ENCODE measurements around the gene SERINC4.
"Not testable (repeated sequence)": the region's sequence is repeated elsewhere in the genome, so short reads cannot be mapped to it uniquely, and the experiment has no call there.

The SERINC4 gene

GRCh38 chr15:43799945-43800285 lies at the start of gene SERINC4:
Gene SERINC4 (minus strand): TSS chr15:43800220. CDS start chr15:43799986, 234 bp downstream.
- DNase-seq, result no peak

GRCh38 chr15:43845421-43845820 lies 45.4 kb upstream of the SERINC4 start:
- DNase-seq, result no peak

- DNase-seq, result not testable (repeated sequence)
These were observed 32.5 kb upstream of the SERINC4 start for GRCh38 chr15:43832485-43832884.

- not testable (repeated sequence) for DNase-seq
These were observed 31.6 kb upstream of the SERINC4 start for GRCh38 chr15:43831519-43832052.

GRCh38 chr15:43830691-43831275 lies 30.8 kb upstream of the SERINC4 start:
- not testable (repeated sequence) for DNase-seq

- DNase-seq, result not testable (repeated sequence)
These were observed 30.0 kb upstream of the SERINC4 start for GRCh38 chr15:43829951-43830540.

- DNase-seq, result peak; percentile 11
These were observed 28.1 kb upstream of the SERINC4 start for GRCh38 chr15:43828061-43828657.

GRCh38 chr15:43826508-43827341 lies 26.7 kb upstream of the SERINC4 start, which contains the start of gene WDR76:
Gene WDR76 (plus strand): TSS chr15:43827002. CDS start chr15:43827033, 31 bp downstream.
- DNase-seq, result peak; percentile 89

- no peak for DNase-seq
These were observed 26.0 kb upstream of the SERINC4 start for GRCh38 chr15:43826029-43826507.

- not testable (repeated sequence) for DNase-seq
These were observed 25.3 kb upstream of the SERINC4 start for GRCh38 chr15:43825305-43825704.

- DNase-seq, result peak; percentile 98
These were observed 24.6 kb upstream of the SERINC4 start, which contains the start of gene MFAP1 for GRCh38 chr15:43824302-43825246. Gene MFAP1 (minus strand): TSS chr15:43824690. CDS start chr15:43824569, 121 bp downstream.

GRCh38 chr15:43821505-43821904 lies 21.5 kb upstream of the SERINC4 start:
- DNase-seq, result no peak

GRCh38 chr15:43815064-43815463 lies 15.0 kb upstream of the SERINC4 start:
- DNase-seq, result not testable (repeated sequence)

- peak; percentile 91 for DNase-seq
These were observed 9.1 kb upstream of the SERINC4 start for GRCh38 chr15:43808960-43809678.

GRCh38 chr15:43808435-43808950 lies 8.5 kb upstream of the SERINC4 start:
- no peak for DNase-seq

GRCh38 chr15:43802676-43803075 lies 2.7 kb upstream of the SERINC4 start:
- not testable (repeated sequence) for DNase-seq

GRCh38 chr15:43800286-43801141 lies 494 bp upstream of the SERINC4 start, which contains the start of gene HYPK:
Gene HYPK (plus strand): TSS chr15:43800599. CDS start chr15:43800623, 24 bp downstream.
- DNase-seq, result peak; percentile 86

GRCh38 chr15:43799209-43799944 lies 643 bp downstream of the SERINC4 start:
- no peak for DNase-seq

GRCh38 chr15:43796566-43796965 lies 3.5 kb downstream of the SERINC4 start:
- no peak for DNase-seq

All from MV-4-11 (cell line).